ENCODE data around the gene KIF22.
"Not testable (repeated sequence)": the region's sequence is repeated elsewhere in the genome, so short reads cannot be mapped to it uniquely, and the experiment has no call there.

DNA sequence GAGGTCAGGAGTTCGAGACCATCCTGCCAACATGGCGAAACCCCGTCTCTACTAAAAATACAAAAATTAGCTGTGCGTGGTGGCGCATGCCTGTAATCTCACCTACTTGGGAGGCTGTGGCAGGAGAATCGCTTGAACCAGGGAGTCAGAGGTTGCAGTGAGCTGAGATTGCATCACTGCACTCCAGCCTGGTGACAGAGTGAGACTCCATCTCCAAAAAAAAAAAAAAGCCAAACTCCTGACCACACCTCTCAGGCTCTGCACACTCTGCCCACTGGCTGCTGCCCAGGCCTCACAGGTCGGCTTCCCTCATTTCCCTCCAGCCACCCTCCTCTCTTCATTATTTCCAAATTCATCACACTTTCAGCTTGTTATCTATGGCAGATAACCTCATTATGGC, 18.2 kb upstream of the KIF22 start:
- TF ChIP-seq POLR2A (conservative IDR thresholded peaks at IDR 0.05); ZFP1 (CRISPR knock-in tag; IDR thresholded peaks at IDR 0.05); SPI1 (IDR thresholded peaks at IDR 0.05; ENCODE audit: borderline replicate concordance, low read depth, low read length); NFATC3 (IDR thresholded peaks at IDR 0.05); ZNF274 (IDR thresholded peaks at IDR 0.05; ENCODE audit: borderline replicate concordance, low read depth, low read length); WHSC1 (IDR thresholded peaks at IDR 0.05; ENCODE audit: low read length); MAX (CRISPR knock-in tag; IDR thresholded peaks at IDR 0.05); ZFP36 (IDR thresholded peaks at IDR 0.05; ENCODE audit: low read depth, low read length, partially characterized antibody): not testable (repeated sequence)
- TF ChIP-seq, protein P1, sequence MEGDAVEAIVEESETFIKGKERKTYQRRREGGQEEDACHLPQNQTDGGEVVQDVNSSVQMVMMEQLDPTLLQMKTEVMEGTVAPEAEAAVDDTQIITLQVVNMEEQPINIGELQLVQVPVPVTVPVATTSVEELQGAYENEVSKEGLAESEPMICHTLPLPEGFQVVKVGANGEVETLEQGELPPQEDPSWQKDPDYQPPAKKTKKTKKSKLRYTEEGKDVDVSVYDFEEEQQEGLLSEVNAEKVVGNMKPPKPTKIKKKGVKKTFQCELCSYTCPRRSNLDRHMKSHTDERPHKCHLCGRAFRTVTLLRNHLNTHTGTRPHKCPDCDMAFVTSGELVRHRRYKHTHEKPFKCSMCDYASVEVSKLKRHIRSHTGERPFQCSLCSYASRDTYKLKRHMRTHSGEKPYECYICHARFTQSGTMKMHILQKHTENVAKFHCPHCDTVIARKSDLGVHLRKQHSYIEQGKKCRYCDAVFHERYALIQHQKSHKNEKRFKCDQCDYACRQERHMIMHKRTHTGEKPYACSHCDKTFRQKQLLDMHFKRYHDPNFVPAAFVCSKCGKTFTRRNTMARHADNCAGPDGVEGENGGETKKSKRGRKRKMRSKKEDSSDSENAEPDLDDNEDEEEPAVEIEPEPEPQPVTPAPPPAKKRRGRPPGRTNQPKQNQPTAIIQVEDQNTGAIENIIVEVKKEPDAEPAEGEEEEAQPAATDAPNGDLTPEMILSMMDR (IDR thresholded peaks at IDR 0.05 in 2 of 3, conservative IDR thresholded peaks at IDR 0.05 in 1 of 3; ENCODE audit: insufficient read depth in 2 of 3, low read depth in 1 of 3, low read length in 3 of 3): not testable (repeated sequence)
- TF ChIP-seq, protein P2, sequence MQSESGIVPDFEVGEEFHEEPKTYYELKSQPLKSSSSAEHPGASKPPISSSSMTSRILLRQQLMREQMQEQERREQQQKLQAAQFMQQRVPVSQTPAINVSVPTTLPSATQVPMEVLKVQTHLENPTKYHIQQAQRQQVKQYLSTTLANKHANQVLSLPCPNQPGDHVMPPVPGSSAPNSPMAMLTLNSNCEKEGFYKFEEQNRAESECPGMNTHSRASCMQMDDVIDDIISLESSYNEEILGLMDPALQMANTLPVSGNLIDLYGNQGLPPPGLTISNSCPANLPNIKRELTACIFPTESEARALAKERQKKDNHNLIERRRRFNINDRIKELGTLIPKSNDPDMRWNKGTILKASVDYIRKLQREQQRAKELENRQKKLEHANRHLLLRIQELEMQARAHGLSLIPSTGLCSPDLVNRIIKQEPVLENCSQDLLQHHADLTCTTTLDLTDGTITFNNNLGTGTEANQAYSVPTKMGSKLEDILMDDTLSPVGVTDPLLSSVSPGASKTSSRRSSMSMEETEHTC (IDR thresholded peaks at IDR 0.05): not testable (repeated sequence)

Measured in K562 (cell line).